ENCODE measurements around the gene XPR1. TPM values are rescaled to one million over a fixed set of nuclear protein-coding genes. Genes with fewer than 3 reads are reported as not detected.

Gene XPR1
- total and polyA plus RNA-seq, 2 of the 8 experiments (the other 6 are each of a cell fraction or from before 2014, with no cell fraction given), result 28.6 to 43.9 TPM

- no peak overlapping the region for H2BK15ac ChIP-seq (ENCODE audit: low read length)
- DNase-seq (ENCODE audit: low read depth in 1 of 2, low spot score in 2 of 2) (no peak), FAIRE-seq (no peak)
- H2BK12ac ChIP-seq (ENCODE audit: low read depth, low read length), result no peak overlapping the region
- H3K27me3 ChIP-seq (replicated peaks in 1 of 4; ENCODE audit: control insufficient read depth in 3 of 4, extremely low read depth in 1 of 4, insufficient read depth in 3 of 4, low read length in 3 of 4), result no peaks in the 10 kb centered on the region
- ChIA-PET POLR2A (ENCODE audit: partially characterized antibody) (no interaction called here), CTCF (ENCODE audit: partially characterized antibody) (interaction anchor here (0.7 to 1.4 kb wide), 4 partner anchors 42 to 284 kb away, joined by 3 read pairs; partner anchors contain the start of gene ACBD6)
- H2AFZ ChIP-seq (ENCODE audit: low read length), result no peak overlapping the region
- no peak overlapping the region for H3K18ac ChIP-seq (ENCODE audit: extremely low read depth, low read length)
- no peaks in the 10 kb centered on the region for H3K9me3 ChIP-seq (ENCODE audit: insufficient read depth in 2 of 2, low read depth in 1 of 2, low read length in 1 of 2)
- no peak overlapping the region for H2AK5ac ChIP-seq (ENCODE audit: low read depth, low read length)
- H3K4me3 ChIP-seq (ENCODE audit: extremely low read depth in 1 of 4, insufficient read depth in 2 of 4, low read depth in 3 of 4, low read length in 4 of 4), result no peak overlapping the region
- H2BK20ac ChIP-seq (ENCODE audit: low read length), result no peak overlapping the region
- no peak overlapping the region for H3K56ac ChIP-seq (replicated peaks; ENCODE audit: insufficient read length, low read depth, low read length)
- no peak overlapping the region for H4K5ac ChIP-seq (ENCODE audit: insufficient read length, low read depth, low read length)
- no peak overlapping the region for H3K23ac ChIP-seq (ENCODE audit: insufficient read length)
- H3K27ac ChIP-seq (ENCODE audit: low read depth, low read length), result no peak overlapping the region
- no peaks in the 10 kb centered on the region for H3K79me1 ChIP-seq (ENCODE audit: low read depth, low read length)
- peaks cover 2% of the 10 kb centered on the region; the same call in 1 of the 2 replicates for H3K23me2 ChIP-seq (ENCODE audit: low read depth, low read length)
- H3K36me3 ChIP-seq (ENCODE audit: control insufficient read depth in 2 of 4, insufficient read depth in 4 of 4, low read length in 3 of 4), result no peaks in the 10 kb centered on the region; a peak in 1 of 8 replicates
- H3K4me1 ChIP-seq (replicated peaks in 1 of 4; ENCODE audit: control insufficient read depth in 3 of 4, insufficient read depth in 4 of 4, low read length in 3 of 4), result no peaks in the 10 kb centered on the region
- no peak overlapping the region for H3K4ac ChIP-seq (replicated peaks; ENCODE audit: insufficient read length, low read depth, low read length)
- H4K91ac ChIP-seq (replicated peaks; ENCODE audit: insufficient read length, low read length), result no peak overlapping the region
- peaks cover 0 to 2% of the 10 kb centered on the region in 2 experiments for H4K20me1 ChIP-seq (replicated peaks in 1 of 2; ENCODE audit: control insufficient read depth in 1 of 2, insufficient read depth in 2 of 2, low read length in 2 of 2)
- no peak overlapping the region for H3K14ac ChIP-seq (ENCODE audit: insufficient read length)
- H2BK5ac ChIP-seq (ENCODE audit: low read depth, low read length), result no peak overlapping the region
- peaks cover 0 to 2% of the 10 kb centered on the region in 2 experiments; a peak in 1 of 4 replicates for H3K79me2 ChIP-seq (ENCODE audit: control insufficient read depth in 1 of 2, insufficient read depth in 2 of 2, low read length in 2 of 2)
- no peak overlapping the region for H3K9ac ChIP-seq (replicated peaks in 1 of 4; ENCODE audit: extremely low read depth in 1 of 4, low read depth in 3 of 4, low read length in 3 of 4)
- 97% methylated on average over 3 of the region's 3 CpGs; no CpG with 5 or more reads in 1 of the 2 experiments for WGBS, 2 experiments (ENCODE audit: extremely low coverage in 1 of 2, insufficient coverage in 1 of 2, insufficient read length in 1 of 2, insufficient replicate concordance in 2 of 2, low coverage in 1 of 2, low lambda C conversion rate in 2 of 2, missing lambda C conversion rate in 1 of 2)
- no peak overlapping the region for H4K8ac ChIP-seq (ENCODE audit: extremely low read depth, insufficient read depth, low read length)
- no peak overlapping the region for H3K4me2 ChIP-seq (ENCODE audit: insufficient read depth in 1 of 2, low read depth in 2 of 2, low read length in 2 of 2)
- no peak overlapping the region for H2BK120ac ChIP-seq (replicated peaks; ENCODE audit: low read depth, low read length)
- no peak for TF ChIP-seq ATF2 (IDR thresholded peaks at IDR 0.05; ENCODE audit: low read length)
- no peak for TF ChIP-seq PHF8 (conservative IDR thresholded peaks at IDR 0.05; ENCODE audit: low read depth, low read length)
Observed at GRCh38 chr1:180785887-180786286, 154.1 kb downstream of the XPR1 start.

Measured in H1 (cell line).